Nephron progenitor cell (in vitro differentiated cells): ENCODE measurements around the gene SCN2B.

Experiments used
- DNase-seq: peaks from one replicate; pipeline ENCODE4 v3.0.0; 2021
- H3K27ac Mint-ChIP-seq: 2 replicates; pipeline ENCODE4 v1.8.0; 2021; ENCODE audit warnings: mild to moderate bottlenecking, moderate library complexity, mixed read lengths
- H3K27me3 Mint-ChIP-seq: 2 replicates; pipeline ENCODE4 v1.8.0; 2021; ENCODE audit warnings: mild to moderate bottlenecking, low read depth, mixed read lengths; ENCODE audit not compliant: poor library complexity
- H3K36me3 Mint-ChIP-seq: 2 replicates; pipeline ENCODE4 v1.8.0; 2021; ENCODE audit warnings: low read depth, mixed read lengths
- H3K4me1 Mint-ChIP-seq: 2 replicates; pipeline ENCODE4 v1.8.0; 2021; ENCODE audit warnings: mixed read lengths
- H3K4me3 Mint-ChIP-seq: 2 replicates; pipeline ENCODE4 v1.8.0; 2021; ENCODE audit warnings: mild to moderate bottlenecking, moderate library complexity, mixed read lengths
- H3K9me3 Mint-ChIP-seq: 2 replicates; pipeline ENCODE4 v1.8.0; 2021; ENCODE audit warnings: mild to moderate bottlenecking, moderate library complexity, mixed read lengths
- TF ChIP-seq, protein P1 (sequence below): fragments of 200-600 bp; sonication (generic); IDR thresholded peaks from 2 replicates; pipeline ENCODE4 v1.5.0; 2021; ENCODE audit warnings: antibody characterized with exemption

Gene SCN2B

GRCh38 chr11:118136801-118137200, 39.6 kb downstream of the SCN2B start:
- H3K4me3 Mint-ChIP-seq = no peak overlapping the region
- peaks cover 49% of the 10 kb centered on the region for H3K27me3 Mint-ChIP-seq
- DNase-seq = no peak
- H3K27ac Mint-ChIP-seq = no peak overlapping the region
- H3K9me3 Mint-ChIP-seq = no peaks in the 10 kb centered on the region
- no peaks in the 10 kb centered on the region for H3K36me3 Mint-ChIP-seq
- TF ChIP-seq, protein P1, sequence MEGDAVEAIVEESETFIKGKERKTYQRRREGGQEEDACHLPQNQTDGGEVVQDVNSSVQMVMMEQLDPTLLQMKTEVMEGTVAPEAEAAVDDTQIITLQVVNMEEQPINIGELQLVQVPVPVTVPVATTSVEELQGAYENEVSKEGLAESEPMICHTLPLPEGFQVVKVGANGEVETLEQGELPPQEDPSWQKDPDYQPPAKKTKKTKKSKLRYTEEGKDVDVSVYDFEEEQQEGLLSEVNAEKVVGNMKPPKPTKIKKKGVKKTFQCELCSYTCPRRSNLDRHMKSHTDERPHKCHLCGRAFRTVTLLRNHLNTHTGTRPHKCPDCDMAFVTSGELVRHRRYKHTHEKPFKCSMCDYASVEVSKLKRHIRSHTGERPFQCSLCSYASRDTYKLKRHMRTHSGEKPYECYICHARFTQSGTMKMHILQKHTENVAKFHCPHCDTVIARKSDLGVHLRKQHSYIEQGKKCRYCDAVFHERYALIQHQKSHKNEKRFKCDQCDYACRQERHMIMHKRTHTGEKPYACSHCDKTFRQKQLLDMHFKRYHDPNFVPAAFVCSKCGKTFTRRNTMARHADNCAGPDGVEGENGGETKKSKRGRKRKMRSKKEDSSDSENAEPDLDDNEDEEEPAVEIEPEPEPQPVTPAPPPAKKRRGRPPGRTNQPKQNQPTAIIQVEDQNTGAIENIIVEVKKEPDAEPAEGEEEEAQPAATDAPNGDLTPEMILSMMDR = no peak
- H3K4me1 Mint-ChIP-seq = no peaks in the 10 kb centered on the region

DNA sequence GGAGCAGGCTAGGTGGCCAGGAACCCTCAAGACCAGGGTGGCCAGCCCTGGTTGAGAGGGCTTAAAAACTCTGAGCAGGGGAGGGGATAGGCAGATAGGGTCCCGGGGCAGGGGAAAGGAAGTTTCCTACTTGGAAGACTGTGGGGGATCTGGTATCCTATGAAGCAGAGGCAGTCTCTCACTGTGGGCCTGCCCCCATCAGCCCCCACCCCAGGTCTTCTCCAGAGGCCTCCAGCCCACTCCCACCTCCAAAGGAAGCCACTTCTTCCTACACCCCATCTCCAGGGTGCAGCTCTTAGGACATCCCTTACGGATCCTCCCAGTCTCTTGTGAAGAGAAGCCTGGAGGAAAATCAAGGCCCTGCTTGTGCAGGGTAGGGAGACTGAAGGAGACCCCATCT, 40.1 kb downstream of the SCN2B start:
- H3K27ac Mint-ChIP-seq = no peak overlapping the region
- TF ChIP-seq, protein P1 = no peak
- no peak overlapping the region for H3K4me3 Mint-ChIP-seq
- H3K27me3 Mint-ChIP-seq = peaks cover 45% of the 10 kb centered on the region
- no peak for DNase-seq
- H3K9me3 Mint-ChIP-seq = no peaks in the 10 kb centered on the region
- no peaks in the 10 kb centered on the region for H3K36me3 Mint-ChIP-seq
- H3K4me1 Mint-ChIP-seq = no peaks in the 10 kb centered on the region

- Mint-ChIP-seq H3K4me1 (no peaks in the 10 kb centered on the region), H3K4me3 (no peak overlapping the region), H3K27me3 (peaks cover 40% of the 10 kb centered on the region), H3K27ac (no peak overlapping the region), H3K9me3 (no peaks in the 10 kb centered on the region), H3K36me3 (no peaks in the 10 kb centered on the region)
- no peak for DNase-seq
- TF ChIP-seq, protein P1 = no peak
Measured at GRCh38 chr11:118135796-118136165, 40.7 kb downstream of the SCN2B start.

GRCh38 chr11:118135051-118135795, 41.2 kb downstream of the SCN2B start:
- no peaks in the 10 kb centered on the region for H3K9me3 Mint-ChIP-seq
- peaks cover 34% of the 10 kb centered on the region for H3K27me3 Mint-ChIP-seq
- TF ChIP-seq, protein P1 = no peak
- H3K36me3 Mint-ChIP-seq = no peaks in the 10 kb centered on the region
- no peak for DNase-seq
- H3K27ac Mint-ChIP-seq = no peak overlapping the region
- no peak overlapping the region for H3K4me3 Mint-ChIP-seq
- no peaks in the 10 kb centered on the region for H3K4me1 Mint-ChIP-seq

GRCh38 chr11:118133816-118134215, 42.6 kb downstream of the SCN2B start:
- no peaks in the 10 kb centered on the region for H3K36me3 Mint-ChIP-seq
- no peak overlapping the region for H3K4me3 Mint-ChIP-seq
- peaks cover 8% of the 10 kb centered on the region for H3K4me1 Mint-ChIP-seq
- no peak overlapping the region for H3K27ac Mint-ChIP-seq
- peaks cover 26% of the 10 kb centered on the region for H3K27me3 Mint-ChIP-seq
- H3K9me3 Mint-ChIP-seq = no peaks in the 10 kb centered on the region
- DNase-seq = no peak
- TF ChIP-seq, protein P1 = no peak
